GDM1 (cell line): ENCODE measurements around the gene NOD2.

Source experiments
- DNase-seq: peaks from one replicate; lab custom pipeline; 2025; lab: John Stamatoyannopoulos, UW

Gene NOD2

GRCh38 chr16:50694206-50694605 is 800 bp downstream of the NOD2 start:
- no peak for DNase-seq

- no peak for DNase-seq
These were observed 1.9 kb downstream of the NOD2 start for GRCh38 chr16:50695017-50696000.

GRCh38 chr16:50696126-50696525 is 2.7 kb downstream of the NOD2 start:
- DNase-seq: no peak

- DNase-seq: no peak
These were observed 3.4 kb downstream of the NOD2 start for GRCh38 chr16:50696575-50697420.

- no peak for DNase-seq
These were observed 4.0 kb downstream of the NOD2 start for GRCh38 chr16:50697421-50697715.

GRCh38 chr16:50697881-50698767 is 4.7 kb downstream of the NOD2 start:
- DNase-seq: no peak

GRCh38 chr16:50699326-50700159 is 6.1 kb downstream of the NOD2 start:
- DNase-seq: no peak

GRCh38 chr16:50702725-50703124 is 9.3 kb downstream of the NOD2 start:
- DNase-seq: no peak

GRCh38 chr16:50704245-50704644 is 10.8 kb downstream of the NOD2 start:
- DNase-seq: no peak

GRCh38 chr16:50705436-50706110 is 12.2 kb downstream of the NOD2 start:
- no peak for DNase-seq

GRCh38 chr16:50706250-50706649 is 12.8 kb downstream of the NOD2 start:
- DNase-seq: no peak

- no peak for DNase-seq
These were observed 15.1 kb downstream of the NOD2 start for GRCh38 chr16:50708373-50709060.

GRCh38 chr16:50709061-50709684 is 15.8 kb downstream of the NOD2 start:
- DNase-seq: peak; percentile 45

GRCh38 chr16:50709980-50710379 is 16.6 kb downstream of the NOD2 start:
- DNase-seq: no peak

- no peak for DNase-seq
These were observed 17.6 kb downstream of the NOD2 start for GRCh38 chr16:50711040-50711439.

GRCh38 chr16:50711862-50712559 is 18.6 kb downstream of the NOD2 start:
- no peak for DNase-seq

GRCh38 chr16:50712560-50712898 is 19.1 kb downstream of the NOD2 start:
- DNase-seq: no peak

GRCh38 chr16:50712956-50713355 is 19.6 kb downstream of the NOD2 start:
- no peak for DNase-seq

- no peak for DNase-seq
These were observed 23.7 kb downstream of the NOD2 start for GRCh38 chr16:50717091-50717490.
